ENCODE data around the gene DYNLL1. TPM values are rescaled to one million over a fixed set of nuclear protein-coding genes. Genes with fewer than 3 reads are reported as not detected.
A peak's percentile ranks its signal among the peaks of the same experiment; 100 is the strongest.
"Not testable (repeated sequence)": the region's sequence is repeated elsewhere in the genome, so short reads cannot be mapped to it uniquely, and the experiment has no call there.

DYNLL1 gene
- polyA plus RNA-seq (2013): 242 TPM

GRCh38 chr12:120495731-120496412 is at the start of gene DYNLL1:
Gene DYNLL1, plus strand, starts transcription at chr12:120496113. Its CDS starts 309 bp downstream, at chr12:120496422.
- ChIA-PET POLR2A (interaction anchor here (0.6 to 1.2 kb wide), 5 partner anchors 14 to 196 kb away, joined by 3 to 7 read pairs (median 4); partner anchors contain the start of gene SRSF9), CTCF (interaction anchor here (0.9 to 3.2 kb wide), 6 partner anchors 13 to 60 kb away, joined by 3 to 11 read pairs (median 7); no protein-coding TSS in a partner anchor)
- Histone ChIP-seq H3K9me3 (ENCODE audit: control extremely low read depth in 1 of 5, control insufficient read depth in 4 of 5, insufficient read depth in 2 of 5, low read depth in 1 of 5, low read length in 4 of 5) (no peaks in the 10 kb centered on the region), H3K36me3 (ENCODE audit: control insufficient read depth in 4 of 4, insufficient read depth in 4 of 4, low read length in 3 of 4) (peaks cover 3 to 30% (median 15%) of the 10 kb centered on the region in 4 experiments), H3K27ac (ENCODE audit: insufficient read depth in 1 of 2, low read depth in 1 of 2, low read length in 2 of 2, poor library complexity in 1 of 2, severe bottlenecking in 2 of 2) (peak within 1 kb of the TSS; percentile 80 to 92), H3K27me3 (replicated peaks in 2 of 5; ENCODE audit: control insufficient read depth in 4 of 5, insufficient read depth in 5 of 5, low read length in 4 of 5) (no peaks in the 10 kb centered on the region), H3K4me3 (ENCODE audit: control insufficient read depth in 1 of 7, extremely low read depth in 1 of 7, insufficient read depth in 4 of 7, low read depth in 2 of 7, low read length in 6 of 7) (peak within 1 kb of the TSS; percentile 85 to 99 (median 93)), H3K4me1 (ENCODE audit: control extremely low read depth in 1 of 4, control insufficient read depth in 4 of 4, insufficient read depth in 4 of 4, low read length in 3 of 4) (peaks cover 9 to 27% (median 19%) of the 10 kb centered on the region in 4 experiments)
- under 1% methylated on average over 33 of the region's 53 CpGs for WGBS (ENCODE audit: insufficient coverage)
- DNase-seq: peak; percentile 96 to 98 (median 97)

- WGBS (ENCODE audit: insufficient coverage): 0% methylated on average over 9 of the region's 17 CpGs
- Histone ChIP-seq H3K27ac (ENCODE audit: insufficient read depth in 1 of 2, low read depth in 1 of 2, low read length in 2 of 2, poor library complexity in 1 of 2, severe bottlenecking in 2 of 2) (peak overlapping the region; percentile 82 to 94), H3K36me3 (ENCODE audit: control insufficient read depth in 4 of 4, insufficient read depth in 4 of 4, low read length in 3 of 4) (peaks cover 8 to 31% (median 27%) of the 10 kb centered on the region in 4 experiments), H3K4me3 (ENCODE audit: control insufficient read depth in 1 of 7, extremely low read depth in 1 of 7, insufficient read depth in 4 of 7, low read depth in 2 of 7, low read length in 6 of 7) (peak overlapping the region; percentile 92 to 99 (median 97)), H3K4me1 (ENCODE audit: control extremely low read depth in 1 of 4, control insufficient read depth in 4 of 4, insufficient read depth in 4 of 4, low read length in 3 of 4) (peaks cover 15 to 28% (median 22%) of the 10 kb centered on the region in 4 experiments)
- DNase-seq: peak in 1 of 3 donors; percentile 51
- POLR2A ChIA-PET: interaction anchor here (1.6 kb wide), 1 partner anchor 23 kb away, joined by 6 read pairs; the partner anchor contains the start of gene SRSF9
- not testable (repeated sequence) for H3K27me3 ChIP-seq (replicated peaks in 2 of 5; ENCODE audit: control insufficient read depth in 4 of 5, insufficient read depth in 5 of 5, low read length in 4 of 5); H3K9me3 ChIP-seq (ENCODE audit: control extremely low read depth in 1 of 5, control insufficient read depth in 4 of 5, insufficient read depth in 2 of 5, low read depth in 1 of 5, low read length in 4 of 5)
- CTCF ChIA-PET: interaction anchor here (29.5 kb wide), 1 partner anchor 18 kb away, joined by 545 read pairs; the partner anchor contains the start of gene SRSF9
Measured at GRCh38 chr12:120446844-120447178, 49.1 kb upstream of the DYNLL1 start.

GRCh38 chr12:120447992-120448391 is 47.9 kb upstream of the DYNLL1 start:
- no peaks in the 10 kb centered on the region for H3K9me3 ChIP-seq (ENCODE audit: control extremely low read depth in 1 of 5, control insufficient read depth in 4 of 5, insufficient read depth in 2 of 5, low read depth in 1 of 5, low read length in 4 of 5)
- peaks cover 8 to 33% (median 22%) of the 10 kb centered on the region in 4 experiments for H3K36me3 ChIP-seq (ENCODE audit: control insufficient read depth in 4 of 4, insufficient read depth in 4 of 4, low read length in 3 of 4)
- H3K27me3 ChIP-seq (replicated peaks in 2 of 5; ENCODE audit: control insufficient read depth in 4 of 5, insufficient read depth in 5 of 5, low read length in 4 of 5): no peaks in the 10 kb centered on the region
- no peak for DNase-seq
- WGBS (ENCODE audit: insufficient coverage): 93% methylated on average over 3 of the region's 4 CpGs
- H3K27ac ChIP-seq (ENCODE audit: insufficient read depth in 1 of 2, low read depth in 1 of 2, low read length in 2 of 2, poor library complexity in 1 of 2, severe bottlenecking in 2 of 2): no peak overlapping the region
- H3K4me1 ChIP-seq (ENCODE audit: control extremely low read depth in 1 of 4, control insufficient read depth in 4 of 4, insufficient read depth in 4 of 4, low read length in 3 of 4): peaks cover 15 to 28% (median 22%) of the 10 kb centered on the region in 4 experiments
- ChIA-PET POLR2A (no interaction called here), CTCF (interaction anchor here (2.0 to 29.5 kb wide), 2 partner anchors 9 to 17 kb away, joined by 5 to 545 read pairs; partner anchors contain the start of gene SRSF9)
- peak overlapping the region in 1 of 7 experiments; percentile 92 for H3K4me3 ChIP-seq (ENCODE audit: control insufficient read depth in 1 of 7, extremely low read depth in 1 of 7, insufficient read depth in 4 of 7, low read depth in 2 of 7, low read length in 6 of 7)

- H3K27me3 ChIP-seq (replicated peaks in 2 of 5; ENCODE audit: control insufficient read depth in 4 of 5, insufficient read depth in 5 of 5, low read length in 4 of 5); H3K4me1 ChIP-seq (ENCODE audit: control extremely low read depth in 1 of 4, control insufficient read depth in 4 of 4, insufficient read depth in 4 of 4, low read length in 3 of 4); H3K27ac ChIP-seq (ENCODE audit: insufficient read depth in 1 of 2, low read depth in 1 of 2, low read length in 2 of 2, poor library complexity in 1 of 2, severe bottlenecking in 2 of 2); DNase-seq; H3K4me3 ChIP-seq (ENCODE audit: control insufficient read depth in 1 of 7, extremely low read depth in 1 of 7, insufficient read depth in 4 of 7, low read depth in 2 of 7, low read length in 6 of 7); H3K9me3 ChIP-seq (ENCODE audit: control extremely low read depth in 1 of 5, control insufficient read depth in 4 of 5, insufficient read depth in 2 of 5, low read depth in 1 of 5, low read length in 4 of 5): not testable (repeated sequence)
- CTCF ChIA-PET: interaction anchor here (1.2 to 29.5 kb wide), 3 partner anchors 7 to 115 kb away, joined by 3 to 545 read pairs (median 545); partner anchors contain the start of genes COX6A1, GATC, SRSF9 and TRIAP1
- POLR2A ChIA-PET: interaction anchor here (0.6 to 0.7 kb wide), 2 partner anchors 15 to 888 kb away, joined by 3 read pairs; no protein-coding TSS in a partner anchor
- H3K36me3 ChIP-seq (ENCODE audit: control insufficient read depth in 4 of 4, insufficient read depth in 4 of 4, low read length in 3 of 4): peaks cover 15 to 46% (median 32%) of the 10 kb centered on the region in 4 experiments
- WGBS (ENCODE audit: insufficient coverage): 96% methylated on average over 4 of the region's 5 CpGs
Measured at GRCh38 chr12:120452524-120452923, 43.4 kb upstream of the DYNLL1 start.

GRCh38 chr12:120453060-120453750 is 42.7 kb upstream of the DYNLL1 start:
- no peaks in the 10 kb centered on the region for H3K9me3 ChIP-seq (ENCODE audit: control extremely low read depth in 1 of 5, control insufficient read depth in 4 of 5, insufficient read depth in 2 of 5, low read depth in 1 of 5, low read length in 4 of 5)
- CTCF ChIA-PET: interaction anchor here (1.2 to 29.5 kb wide), 3 partner anchors 8 to 114 kb away, joined by 3 to 545 read pairs (median 545); partner anchors contain the start of genes COX6A1, GATC, SRSF9 and TRIAP1
- H3K4me1 ChIP-seq (ENCODE audit: control extremely low read depth in 1 of 4, control insufficient read depth in 4 of 4, insufficient read depth in 4 of 4, low read length in 3 of 4): no peaks in the 10 kb centered on the region
- H3K4me3 ChIP-seq (ENCODE audit: control insufficient read depth in 1 of 7, extremely low read depth in 1 of 7, insufficient read depth in 4 of 7, low read depth in 2 of 7, low read length in 6 of 7): no peak overlapping the region
- H3K36me3 ChIP-seq (ENCODE audit: control insufficient read depth in 4 of 4, insufficient read depth in 4 of 4, low read length in 3 of 4): peaks cover 16 to 52% (median 35%) of the 10 kb centered on the region in 4 experiments
- POLR2A ChIA-PET: interaction anchor here (0.5 to 0.7 kb wide), 2 partner anchors 14 to 157 kb away, joined by 3 read pairs; no protein-coding TSS in a partner anchor
- DNase-seq: no peak
- H3K27me3 ChIP-seq (replicated peaks in 2 of 5; ENCODE audit: control insufficient read depth in 4 of 5, insufficient read depth in 5 of 5, low read length in 4 of 5): no peaks in the 10 kb centered on the region
- 96% methylated on average over 2 of the region's 3 CpGs for WGBS (ENCODE audit: insufficient coverage)
- H3K27ac ChIP-seq (ENCODE audit: insufficient read depth in 1 of 2, low read depth in 1 of 2, low read length in 2 of 2, poor library complexity in 1 of 2, severe bottlenecking in 2 of 2): no peak overlapping the region

GRCh38 chr12:120453977-120454376 is 41.9 kb upstream of the DYNLL1 start:
- no peak overlapping the region for H3K4me3 ChIP-seq (ENCODE audit: control insufficient read depth in 1 of 7, extremely low read depth in 1 of 7, insufficient read depth in 4 of 7, low read depth in 2 of 7, low read length in 6 of 7)
- peaks cover 21 to 60% (median 39%) of the 10 kb centered on the region in 4 experiments for H3K36me3 ChIP-seq (ENCODE audit: control insufficient read depth in 4 of 4, insufficient read depth in 4 of 4, low read length in 3 of 4)
- no peaks in the 10 kb centered on the region for H3K4me1 ChIP-seq (ENCODE audit: control extremely low read depth in 1 of 4, control insufficient read depth in 4 of 4, insufficient read depth in 4 of 4, low read length in 3 of 4)
- 100% methylated on average over 3 of the region's 4 CpGs for WGBS (ENCODE audit: insufficient coverage)
- ChIA-PET CTCF (interaction anchor here (1.3 to 29.5 kb wide), 3 partner anchors 9 to 47 kb away, joined by 4 to 545 read pairs (median 545); partner anchors contain the start of genes COX6A1, GATC, SRSF9 and TRIAP1), POLR2A (no interaction called here)
- H3K27me3 ChIP-seq (replicated peaks in 2 of 5; ENCODE audit: control insufficient read depth in 4 of 5, insufficient read depth in 5 of 5, low read length in 4 of 5): no peaks in the 10 kb centered on the region
- H3K27ac ChIP-seq (ENCODE audit: insufficient read depth in 1 of 2, low read depth in 1 of 2, low read length in 2 of 2, poor library complexity in 1 of 2, severe bottlenecking in 2 of 2): no peak overlapping the region
- H3K9me3 ChIP-seq (ENCODE audit: control extremely low read depth in 1 of 5, control insufficient read depth in 4 of 5, insufficient read depth in 2 of 5, low read depth in 1 of 5, low read length in 4 of 5): no peaks in the 10 kb centered on the region
- DNase-seq: peak in 2 of 3 donors; percentile 60

Measured in common myeloid progenitor, CD34-positive (primary cell).